Eye (tissue), 1 donor: ENCODE measurements around the gene SUN5.
A peak's percentile ranks its signal among the peaks of the same experiment; 100 is the strongest.
"Not testable (repeated sequence)": the region's sequence is repeated elsewhere in the genome, so short reads cannot be mapped to it uniquely, and the experiment has no call there.

Source experiments
- DNase-seq: peaks from one replicate; pipeline ENCODE4 v3.0.0-alpha.2; 2015

SUN5 gene

GRCh38 chr20:32962053-32962452 is 42.2 kb downstream of the SUN5 start:
- DNase-seq, result no peak

- DNase-seq, result no peak
Observed at GRCh38 chr20:32960849-32961731, 43.1 kb downstream of the SUN5 start.

- no peak for DNase-seq
Observed at GRCh38 chr20:32960222-32960518, 44.1 kb downstream of the SUN5 start.

- DNase-seq, result no peak
Observed at GRCh38 chr20:32959351-32960221, 44.6 kb downstream of the SUN5 start.

GRCh38 chr20:32958574-32958973 is 45.7 kb downstream of the SUN5 start:
- DNase-seq, result no peak

GRCh38 chr20:32957459-32957858 is 46.8 kb downstream of the SUN5 start:
- DNase-seq, result no peak

GRCh38 chr20:32950539-32950938 is 53.7 kb downstream of the SUN5 start:
- DNase-seq, result not testable (repeated sequence)

- DNase-seq, result no peak
Observed at GRCh38 chr20:32946629-32947028, 57.6 kb downstream of the SUN5 start.

GRCh38 chr20:32945710-32946221 is 58.5 kb downstream of the SUN5 start:
- peak; percentile 39 for DNase-seq

- no peak for DNase-seq
Observed at GRCh38 chr20:32943490-32944052, 60.7 kb downstream of the SUN5 start.

GRCh38 chr20:32941155-32941885 is 62.9 kb downstream of the SUN5 start:
- DNase-seq, result no peak

GRCh38 chr20:32934580-32934979 is 69.7 kb downstream of the SUN5 start:
- DNase-seq, result no peak
